ACHN (cell line): Measurements from ENCODE around the gene GAPVD1.
"Not testable (repeated sequence)": the region's sequence is repeated elsewhere in the genome, so short reads cannot be mapped to it uniquely, and the experiment has no call there.

Experiments used
- DNase-seq: peaks from one replicate; pipeline ENCODE4 v3.0.0-alpha.2; 2015
- in situ Hi-C: cut with HindIII; loops from 2 replicates; pipeline ENCODE4 v1.10.0; 2017; ENCODE audit warnings: low sequenced_read_pairs, low pct_ligation_motif_present, low pct_unique_long_range_greater_than_20kb

GAPVD1 gene

GRCh38 chr9:125241863-125242739 lies 19.5 kb upstream of the GAPVD1 start:
- DNase-seq: peak; percentile 56

GRCh38 chr9:125243792-125244260 lies 17.8 kb upstream of the GAPVD1 start:
- DNase-seq: no peak
- in situ Hi-C loops: no loop called here

More at GRCh38 chr9:125241863-125242739, 19.5 kb upstream of the GAPVD1 start:
- in situ Hi-C loops: no loop called here

GRCh38 chr9:125246261-125246667 lies 15.4 kb upstream of the GAPVD1 start:
- no peak for DNase-seq
- in situ Hi-C loops: no loop called here

- no peak for DNase-seq
- in situ Hi-C loops: no loop called here
These were observed 7.4 kb upstream of the GAPVD1 start for GRCh38 chr9:125254231-125254630.

GRCh38 chr9:125255781-125256391 lies 5.7 kb upstream of the GAPVD1 start:
- in situ Hi-C loops: no loop called here
- DNase-seq: no peak

- no peak for DNase-seq
- in situ Hi-C loops: no loop called here
These were observed 3.4 kb upstream of the GAPVD1 start for GRCh38 chr9:125258160-125258785.

GRCh38 chr9:125258832-125259534 lies 2.6 kb upstream of the GAPVD1 start:
- DNase-seq: no peak
- in situ Hi-C loops: no loop called here

- peak; percentile 34 for DNase-seq
- in situ Hi-C loops: no loop called here
These were observed 1.1 kb upstream of the GAPVD1 start for GRCh38 chr9:125260561-125260960.

GRCh38 chr9:125262294-125262991 lies 817 bp downstream of the GAPVD1 start:
- DNase-seq: peak; percentile 14
- in situ Hi-C loops: no loop called here

GRCh38 chr9:125264068-125264467 lies 2.4 kb downstream of the GAPVD1 start:
- DNase-seq, in situ Hi-C loops: not testable (repeated sequence)

- in situ Hi-C loops: no loop called here
- no peak for DNase-seq
These were observed 6.9 kb downstream of the GAPVD1 start for GRCh38 chr9:125268394-125269013.

- in situ Hi-C loops: no loop called here
- DNase-seq: no peak
These were observed 7.4 kb downstream of the GAPVD1 start for GRCh38 chr9:125269014-125269397.

GRCh38 chr9:125271081-125271480 lies 9.5 kb downstream of the GAPVD1 start:
- in situ Hi-C loops: no loop called here
- DNase-seq: no peak

- no peak for DNase-seq
- in situ Hi-C loops: no loop called here
These were observed 11.1 kb downstream of the GAPVD1 start for GRCh38 chr9:125272697-125273096.

GRCh38 chr9:125276771-125277170 lies 15.1 kb downstream of the GAPVD1 start:
- in situ Hi-C loops: no loop called here
- DNase-seq: no peak

- in situ Hi-C loops: no loop called here
- DNase-seq: peak; percentile 24
These were observed 15.8 kb downstream of the GAPVD1 start for GRCh38 chr9:125277411-125277810.

GRCh38 chr9:125280945-125281344 lies 19.3 kb downstream of the GAPVD1 start:
- no peak for DNase-seq
- in situ Hi-C loops: no loop called here

- in situ Hi-C loops: no loop called here
- DNase-seq: no peak
These were observed 23.2 kb downstream of the GAPVD1 start for GRCh38 chr9:125284855-125285254.
